GM06990 (cell line): ENCODE measurements around the gene HEY2.

Experiments used
- DNase-seq: peaks from one replicate; pipeline ENCODE4 v3.0.0-alpha.2; 2011; ENCODE audit not compliant: insufficient read length; ENCODE audit errors: extremely low read depth
- H3K27me3 ChIP-seq: replicated peaks from 2 replicates; pipeline ENCODE4 v1.6.0; 2011; ENCODE audit warnings: low read length; ENCODE audit not compliant: control insufficient read depth, insufficient read depth
- H3K36me3 ChIP-seq: 2 replicates; pipeline ENCODE4 v1.5.1; 2011; ENCODE audit warnings: low read length; ENCODE audit not compliant: control insufficient read depth, insufficient read depth
- H3K4me3 ChIP-seq: replicated peaks from 2 replicates; pipeline ENCODE4 v1.5.1; 2011; ENCODE audit warnings: low read depth, mild to moderate bottlenecking, control low read depth, low read length
- CTCF ChIP-seq: IDR thresholded peaks from 2 replicates; pipeline ENCODE4 v1.5.1; 2011; ENCODE audit warnings: low read length, control low read depth, mild to moderate bottlenecking, inconsistent platforms; ENCODE audit not compliant: insufficient read depth, poor library complexity, severe bottlenecking

The HEY2 gene

GRCh38 chr6:125727216-125727615 lies 22.2 kb upstream of the HEY2 start:
- DNase-seq = no peak
- no peak overlapping the region for H3K4me3 ChIP-seq
- H3K27me3 ChIP-seq = no peaks in the 10 kb centered on the region
- TF ChIP-seq CTCF = no peak
- no peaks in the 10 kb centered on the region for H3K36me3 ChIP-seq

GRCh38 chr6:125728739-125729138 lies 20.7 kb upstream of the HEY2 start:
- no peak for TF ChIP-seq CTCF
- Histone ChIP-seq H3K4me3 (no peak overlapping the region), H3K27me3 (no peaks in the 10 kb centered on the region), H3K36me3 (no peaks in the 10 kb centered on the region)
- no peak for DNase-seq

GRCh38 chr6:125729983-125730382 lies 19.4 kb upstream of the HEY2 start:
- no peak for TF ChIP-seq CTCF

GRCh38 chr6:125732398-125732797 lies 17.0 kb upstream of the HEY2 start:
- Histone ChIP-seq H3K27me3 (no peaks in the 10 kb centered on the region), H3K36me3 (no peaks in the 10 kb centered on the region), H3K4me3 (no peak overlapping the region)
- no peak for TF ChIP-seq CTCF
- no peak for DNase-seq

More at GRCh38 chr6:125729983-125730382, 19.4 kb upstream of the HEY2 start:
- no peaks in the 10 kb centered on the region for H3K27me3 ChIP-seq
- no peak for DNase-seq
- no peaks in the 10 kb centered on the region for H3K36me3 ChIP-seq
- H3K4me3 ChIP-seq = no peak overlapping the region

- DNase-seq = no peak
- Histone ChIP-seq H3K27me3 (no peaks in the 10 kb centered on the region), H3K36me3 (no peaks in the 10 kb centered on the region), H3K4me3 (no peak overlapping the region)
- TF ChIP-seq CTCF = no peak
Measured at GRCh38 chr6:125733516-125734300, 15.7 kb upstream of the HEY2 start.

GRCh38 chr6:125738276-125738675 lies 11.2 kb upstream of the HEY2 start:
- H3K27me3 ChIP-seq = no peaks in the 10 kb centered on the region
- no peak overlapping the region for H3K4me3 ChIP-seq
- no peak for TF ChIP-seq CTCF
- no peak for DNase-seq
- no peaks in the 10 kb centered on the region for H3K36me3 ChIP-seq
